H9 (cell line): Measurements from ENCODE around the gene FCGBP. TPM values are rescaled to one million over a fixed set of nuclear protein-coding genes. Genes with fewer than 3 reads are reported as not detected.

Source experiments
- DNase-seq: peaks from one replicate; pipeline ENCODE4 v3.0.0-alpha.2; 2017
- H2AFZ ChIP-seq: one replicate; pipeline ENCODE4 v1.6.1; 2013; ENCODE audit warnings: mild to moderate bottlenecking, low read length, control low read depth, moderate library complexity
- H2AK5ac ChIP-seq: 2 replicates; pipeline ENCODE4 v1.6.1; 2013; ENCODE audit warnings: low read length, control low read depth, mixed read lengths; ENCODE audit not compliant: insufficient read length
- H2BK120ac ChIP-seq: one replicate; pipeline ENCODE4 v1.6.1; 2013; ENCODE audit warnings: low read depth, mild to moderate bottlenecking, low read length, control low read depth, inconsistent platforms; ENCODE audit not compliant: poor library complexity, severe bottlenecking
- H2BK12ac ChIP-seq: 2 replicates; pipeline ENCODE4 v1.6.1; 2013; ENCODE audit warnings: low read length, control low read depth, mixed read lengths, low read depth; ENCODE audit not compliant: insufficient read length
- H2BK15ac ChIP-seq: 2 replicates; pipeline ENCODE4 v1.6.1; 2013; ENCODE audit warnings: low read depth, low read length, control low read depth
- H2BK20ac ChIP-seq: one replicate; pipeline ENCODE4 v1.6.1; 2013; ENCODE audit warnings: low read depth, mild to moderate bottlenecking, low read length, control low read depth, inconsistent platforms; ENCODE audit not compliant: poor library complexity, severe bottlenecking
- H2BK5ac ChIP-seq: 2 replicates; pipeline ENCODE4 v1.6.1; 2013; ENCODE audit warnings: low read length, control low read depth, mixed read lengths; ENCODE audit not compliant: insufficient read length
- H3K14ac ChIP-seq: 2 replicates; pipeline ENCODE4 v1.6.1; 2013; ENCODE audit warnings: low read length, control low read depth; ENCODE audit not compliant: insufficient read depth
- H3K18ac ChIP-seq: 2 replicates; pipeline ENCODE4 v1.6.1; 2013; ENCODE audit warnings: low read depth, mild to moderate bottlenecking, mixed read lengths, low read length, control low read depth; ENCODE audit not compliant: insufficient read length
- H3K23ac ChIP-seq: 2 replicates; pipeline ENCODE4 v1.6.1; 2013; ENCODE audit warnings: low read length, control low read depth, mixed read lengths, low read depth; ENCODE audit not compliant: insufficient read length
- H3K23me2 ChIP-seq: 2 replicates; pipeline ENCODE4 v1.6.1; 2013; ENCODE audit warnings: low read depth, mild to moderate bottlenecking, mixed read lengths, low read length, control low read depth; ENCODE audit not compliant: insufficient read length, poor library complexity, severe bottlenecking
- H3K27ac ChIP-seq: 2 replicates; pipeline ENCODE4 v1.5.1; 2013; ENCODE audit warnings: low read length, control low read depth, mixed read lengths, low read depth; ENCODE audit not compliant: insufficient read length
- H3K27me3 ChIP-seq: 2 replicates; pipeline ENCODE4 v1.6.1; 2013; ENCODE audit warnings: low read length, control low read depth, inconsistent platforms; ENCODE audit not compliant: insufficient read depth
- H3K4ac ChIP-seq: 2 replicates; pipeline ENCODE4 v1.6.1; 2013; ENCODE audit warnings: low read depth, mild to moderate bottlenecking, control low read depth, inconsistent platforms, low read length, moderate library complexity
- H3K4me1 ChIP-seq: 2 replicates; pipeline ENCODE4 v1.6.1; 2013; ENCODE audit warnings: low read length, control low read depth, inconsistent platforms; ENCODE audit not compliant: insufficient read depth
- H3K4me2 ChIP-seq: 2 replicates; pipeline ENCODE4 v1.6.1; 2013; ENCODE audit warnings: low read length, control low read depth, mixed read lengths; ENCODE audit not compliant: insufficient read length, insufficient read depth
- H3K56ac ChIP-seq: 2 replicates; pipeline ENCODE4 v1.6.1; 2013; ENCODE audit warnings: low read depth, mild to moderate bottlenecking, mixed read lengths, low read length, control low read depth; ENCODE audit not compliant: insufficient read length
- H3K79me1 ChIP-seq: 2 replicates; pipeline ENCODE4 v1.6.1; 2013; ENCODE audit warnings: low read depth, mild to moderate bottlenecking, moderate library complexity, low read length, control low read depth, inconsistent platforms; ENCODE audit not compliant: insufficient read depth, poor library complexity, severe bottlenecking
- H3K79me2 ChIP-seq: 2 replicates; pipeline ENCODE4 v1.6.1; 2013; ENCODE audit warnings: low read length, control low read depth, inconsistent platforms; ENCODE audit not compliant: insufficient read depth
- H3K9ac ChIP-seq: 2 replicates; pipeline ENCODE4 v1.6.1; 2013; ENCODE audit warnings: low read length, control low read depth, mixed read lengths; ENCODE audit not compliant: insufficient read length; ENCODE audit errors: extremely low read depth
- H3K9me3 ChIP-seq: one replicate; pipeline ENCODE4 v1.6.1; 2013; ENCODE audit warnings: low read depth, low read length, inconsistent platforms; ENCODE audit not compliant: control insufficient read depth
- H3T11ph ChIP-seq: one replicate; pipeline ENCODE4 v1.6.1; 2013; ENCODE audit warnings: mild to moderate bottlenecking, low read length, control low read depth, inconsistent platforms
- H4K20me1 ChIP-seq: one replicate; pipeline ENCODE4 v1.6.1; 2013; ENCODE audit not compliant: control insufficient read depth, insufficient read length, insufficient read depth
- H4K5ac ChIP-seq: 2 replicates; pipeline ENCODE4 v1.6.1; 2013; ENCODE audit warnings: low read depth, mild to moderate bottlenecking, mixed read lengths, low read length, control low read depth; ENCODE audit not compliant: insufficient read length
- H4K8ac ChIP-seq: replicated peaks from 2 replicates; pipeline ENCODE4 v1.6.1; 2013; ENCODE audit warnings: low read length, control low read depth, mixed read lengths, low read depth; ENCODE audit not compliant: insufficient read length
- H4K91ac ChIP-seq: 2 replicates; pipeline ENCODE4 v1.6.1; 2013; ENCODE audit warnings: low read depth, mild to moderate bottlenecking, moderate library complexity, mixed read lengths, low read length, control low read depth; ENCODE audit not compliant: insufficient read length
- H3K27ac Mint-ChIP-seq, 3 experiments: 2 replicates in 2 of 3; 3 replicates in 1 of 3; pipeline ENCODE4 v1.8.0; 2020 to 2021; ENCODE audit warnings: mixed read lengths in 3 of 3, mild to moderate bottlenecking in 1 of 3, moderate library complexity in 1 of 3
- H3K27me3 Mint-ChIP-seq: 2 replicates; pipeline ENCODE4 v1.8.0; 2021; ENCODE audit warnings: low read depth, mild to moderate bottlenecking, moderate library complexity, mixed read lengths
- H3K36me3 Mint-ChIP-seq, 3 experiments: 2 replicates in 2 of 3; 3 replicates in 1 of 3; pipeline ENCODE4 v1.8.0; 2020 to 2021; ENCODE audit warnings: low read depth in 3 of 3, mixed read lengths in 3 of 3; ENCODE audit not compliant: insufficient read depth in 1 of 3
- H3K4me1 Mint-ChIP-seq, 2 experiments: 2 replicates each; pipeline ENCODE4 v1.8.0; 2020; ENCODE audit warnings: mixed read lengths in 2 of 2
- H3K4me3 Mint-ChIP-seq, 2 experiments: 2 replicates in 1 of 2; 3 replicates in 1 of 2; pipeline ENCODE4 v1.8.0; 2020 to 2021; ENCODE audit warnings: mild to moderate bottlenecking in 2 of 2, mixed read lengths in 2 of 2, moderate library complexity in 1 of 2
- H3K9me3 Mint-ChIP-seq, 2 experiments: 2 replicates in 1 of 2; 3 replicates in 1 of 2; pipeline ENCODE4 v1.8.0; 2020; ENCODE audit warnings: mild to moderate bottlenecking in 2 of 2, mixed read lengths in 2 of 2, moderate library complexity in 1 of 2
- WGBS: extraction: QIAGEN DNeasy Blood & Tissue Kit; methylation state at CpG from one replicate; pipeline ENCODE4 v1.1.7; 2013; ENCODE audit warnings: missing lambda C conversion rate, low lambda C conversion rate, mixed read lengths; ENCODE audit not compliant: insufficient read length; ENCODE audit errors: extremely low coverage; 5-methylcytosine and 5-hydroxymethylcytosine counted together
- total RNA-seq: library from RNA; stranded (reverse); gene quantifications from 2 replicates; pipeline ENCODE4 v1.2.1, GENCODE V29; 2021
- TF ChIP-seq, protein P1 (sequence below): fragments of 200-600 bp; sonication (generic); conservative IDR thresholded peaks from 3 replicates; pipeline ENCODE4 v1.8.0; 2021; ENCODE audit warnings: antibody characterized with exemption, mild to moderate bottlenecking

The FCGBP gene
- total RNA-seq, 1 experiment from 2014 or later: 0.13 TPM

GRCh38 chr19:39936622-39937021, 2.2 kb upstream of the FCGBP start:
- WGBS: no CpG with 5 or more reads among the region's 6 CpGs
- Histone ChIP-seq H3T11ph (no peak overlapping the region), H3K14ac (no peak overlapping the region), H4K5ac (no peak overlapping the region), H4K91ac (no peak overlapping the region), H3K4ac (no peak overlapping the region), H2AK5ac (no peak overlapping the region), H2BK120ac (no peak overlapping the region), H3K27ac (no peak overlapping the region), H4K20me1 (no peaks in the 10 kb centered on the region), H3K9ac (no peak overlapping the region), H4K8ac (no peak overlapping the region), H3K4me1 (no peaks in the 10 kb centered on the region), H3K27me3 (no peaks in the 10 kb centered on the region), H2AFZ (no peak overlapping the region), H2BK15ac (no peak overlapping the region), H2BK12ac (no peak overlapping the region), H2BK5ac (no peak overlapping the region), H3K18ac (no peak overlapping the region), H3K79me1 (no peaks in the 10 kb centered on the region), H2BK20ac (no peak overlapping the region), H3K79me2 (no peaks in the 10 kb centered on the region), H3K56ac (no peak overlapping the region), H3K23me2 (no peaks in the 10 kb centered on the region), H3K9me3 (no peaks in the 10 kb centered on the region), H3K23ac (no peak overlapping the region), H3K4me2 (no peak overlapping the region)
- no peaks in the 10 kb centered on the region for H3K36me3 Mint-ChIP-seq
- no peak overlapping the region for H3K27ac Mint-ChIP-seq
- TF ChIP-seq, protein P1, sequence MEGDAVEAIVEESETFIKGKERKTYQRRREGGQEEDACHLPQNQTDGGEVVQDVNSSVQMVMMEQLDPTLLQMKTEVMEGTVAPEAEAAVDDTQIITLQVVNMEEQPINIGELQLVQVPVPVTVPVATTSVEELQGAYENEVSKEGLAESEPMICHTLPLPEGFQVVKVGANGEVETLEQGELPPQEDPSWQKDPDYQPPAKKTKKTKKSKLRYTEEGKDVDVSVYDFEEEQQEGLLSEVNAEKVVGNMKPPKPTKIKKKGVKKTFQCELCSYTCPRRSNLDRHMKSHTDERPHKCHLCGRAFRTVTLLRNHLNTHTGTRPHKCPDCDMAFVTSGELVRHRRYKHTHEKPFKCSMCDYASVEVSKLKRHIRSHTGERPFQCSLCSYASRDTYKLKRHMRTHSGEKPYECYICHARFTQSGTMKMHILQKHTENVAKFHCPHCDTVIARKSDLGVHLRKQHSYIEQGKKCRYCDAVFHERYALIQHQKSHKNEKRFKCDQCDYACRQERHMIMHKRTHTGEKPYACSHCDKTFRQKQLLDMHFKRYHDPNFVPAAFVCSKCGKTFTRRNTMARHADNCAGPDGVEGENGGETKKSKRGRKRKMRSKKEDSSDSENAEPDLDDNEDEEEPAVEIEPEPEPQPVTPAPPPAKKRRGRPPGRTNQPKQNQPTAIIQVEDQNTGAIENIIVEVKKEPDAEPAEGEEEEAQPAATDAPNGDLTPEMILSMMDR: no peak
- H3K4me1 Mint-ChIP-seq: peaks cover under 1 to 2% of the 10 kb centered on the region in 2 experiments; a peak in 3 of 4 replicates
- peaks cover 0 to 2% of the 10 kb centered on the region in 2 experiments; a peak in 1 of 5 replicates for H3K9me3 Mint-ChIP-seq
- no peaks in the 10 kb centered on the region for H3K27me3 Mint-ChIP-seq
- H3K4me3 Mint-ChIP-seq: no peak overlapping the region
- no peak for DNase-seq
